Activated gamma-delta T cell treated with anti-CD3 and anti-CD28 coated beads, Interleukin-2, amount 50 U/mL, for 16 hours (primary cell): ENCODE results near the gene RTKN2.
"Not testable (repeated sequence)": the region's sequence is repeated elsewhere in the genome, so short reads cannot be mapped to it uniquely, and the experiment has no call there.

Experiments used
- DNase-seq: peaks from one replicate; pipeline ENCODE4 v3.0.0-alpha.2; 2020; ENCODE audit warnings: low read depth

The RTKN2 gene

GRCh38 chr10:62268399-62269114, at the start of gene RTKN2:
TSS of gene RTKN2 (minus strand) at chr10:62268844. CDS start at chr10:62268610, 234 bp downstream.
- DNase-seq, result peak; percentile 45

- DNase-seq, result no peak
These were observed 48.6 kb upstream of the RTKN2 start for GRCh38 chr10:62317257-62317656.

DNA sequence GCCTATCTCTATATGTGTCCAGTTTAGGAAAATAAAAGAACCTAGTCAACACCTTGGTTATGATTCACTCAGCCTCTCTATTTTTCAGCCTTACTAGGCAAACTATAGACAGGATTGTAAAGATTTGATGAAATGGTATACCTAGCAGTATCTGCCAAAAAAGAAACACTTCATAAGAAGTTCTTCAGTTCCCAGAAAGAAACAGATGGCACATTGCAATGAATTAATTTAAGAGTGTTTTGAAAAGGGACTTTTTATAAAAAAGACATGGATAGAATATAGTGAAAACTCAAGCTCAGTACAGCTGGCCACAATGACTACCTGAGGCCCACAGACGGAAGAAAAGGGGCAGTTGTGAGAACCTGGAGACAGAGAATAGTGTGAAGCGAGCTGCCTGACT, 40.6 kb upstream of the RTKN2 start:
- DNase-seq, result no peak

DNA sequence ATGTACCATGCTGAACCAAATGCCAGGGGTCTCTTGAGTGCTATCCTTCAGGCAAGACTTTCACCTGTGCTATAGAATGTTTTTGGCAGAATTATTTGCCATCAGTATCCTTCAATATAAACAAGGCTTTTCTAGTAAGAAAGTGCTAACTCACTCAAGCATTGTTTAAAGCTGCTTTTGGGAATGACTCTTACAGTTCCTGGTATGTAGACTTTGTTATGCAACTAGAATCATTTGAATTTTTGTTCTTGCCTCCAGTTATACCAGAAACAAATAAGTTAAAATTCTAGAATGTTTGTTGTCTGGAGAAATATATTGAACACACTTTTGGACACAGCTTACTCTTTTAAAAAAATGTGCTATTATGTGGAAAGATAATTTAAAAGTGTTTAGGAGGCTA, 39.5 kb upstream of the RTKN2 start:
- no peak for DNase-seq

- DNase-seq, result no peak
These were observed 39.0 kb upstream of the RTKN2 start for GRCh38 chr10:62307635-62308034.

DNA sequence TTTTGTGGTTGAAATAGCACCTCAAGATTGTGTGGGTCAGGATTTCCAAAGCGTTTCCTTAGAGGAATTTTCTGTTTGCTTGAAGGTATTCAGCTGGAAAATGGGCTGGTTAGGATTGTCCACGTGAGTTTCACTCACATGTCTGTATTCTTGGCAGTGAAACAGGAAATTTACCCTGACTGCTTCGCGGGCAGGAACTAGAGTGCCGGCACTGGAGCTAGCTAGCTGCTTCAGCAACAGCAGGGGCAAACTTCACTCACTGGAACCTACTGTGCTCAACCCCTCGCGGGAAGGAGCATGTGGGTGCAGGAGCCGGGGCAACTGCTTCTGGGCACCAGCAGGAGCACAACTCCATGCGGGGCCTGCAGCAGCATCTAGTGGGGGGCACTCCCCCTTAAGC, 38.0 kb upstream of the RTKN2 start:
- no peak for DNase-seq

- no peak for DNase-seq
These were observed 37.2 kb upstream of the RTKN2 start for GRCh38 chr10:62305813-62306212.

GRCh38 chr10:62303922-62304321, 35.3 kb upstream of the RTKN2 start:
- no peak for DNase-seq

DNA sequence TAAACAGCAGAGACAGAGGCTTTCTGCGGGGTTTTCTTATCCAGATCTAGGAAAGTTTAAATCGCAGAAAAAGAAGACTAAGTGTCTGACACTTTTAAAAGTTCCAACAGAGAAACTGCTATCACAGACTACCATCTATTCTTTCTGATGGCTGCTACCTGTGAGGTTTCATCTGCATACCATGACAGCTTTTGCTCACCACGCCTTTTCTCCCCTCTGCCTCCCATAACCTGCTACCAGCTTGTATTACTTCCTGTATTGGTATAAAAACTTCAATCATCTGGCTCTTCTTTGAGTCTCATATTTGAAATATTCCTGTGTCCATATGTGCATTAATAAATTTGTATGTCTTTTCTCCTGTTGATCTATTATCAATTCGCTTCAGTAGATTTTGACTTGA, 34.1 kb upstream of the RTKN2 start:
- DNase-seq, result no peak

DNA sequence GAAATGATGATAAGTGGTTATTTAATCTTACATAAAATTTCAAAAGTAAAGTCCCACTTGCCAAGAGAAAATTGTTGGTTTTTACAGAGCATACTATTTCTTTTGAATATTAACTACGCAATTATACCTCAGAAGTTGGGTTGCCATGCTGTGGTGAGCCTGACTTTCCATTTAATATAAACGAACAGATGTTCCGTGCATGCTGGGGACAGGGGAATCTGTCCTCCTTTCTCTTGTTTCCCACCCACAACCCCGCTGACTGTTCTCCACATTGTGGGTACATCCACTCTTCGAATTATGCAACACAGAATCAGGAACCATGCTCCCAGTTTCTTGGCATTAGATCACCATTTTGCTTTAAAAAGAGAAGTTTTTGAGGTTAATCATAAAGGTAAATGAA, 29.2 kb upstream of the RTKN2 start:
- no peak for DNase-seq

DNA sequence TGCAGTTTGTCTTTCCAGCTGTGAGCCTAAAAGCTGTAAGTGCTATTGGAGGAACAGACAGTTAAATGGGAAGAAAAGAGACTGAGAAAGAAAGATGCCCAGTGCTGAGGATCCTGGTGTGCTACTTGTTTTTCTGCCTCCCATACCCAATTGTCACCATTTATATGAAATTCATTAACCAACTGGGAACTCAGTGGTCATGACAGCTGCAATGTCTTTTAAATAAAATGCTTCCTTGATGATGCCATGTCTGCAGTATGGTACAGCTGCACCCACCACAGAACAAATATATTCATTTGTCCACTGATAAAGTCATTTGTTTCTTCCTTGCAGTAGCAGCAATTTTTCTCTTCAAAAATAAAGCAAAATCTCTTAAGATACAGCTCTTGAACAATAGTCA, 15.6 kb upstream of the RTKN2 start:
- no peak for DNase-seq

DNA sequence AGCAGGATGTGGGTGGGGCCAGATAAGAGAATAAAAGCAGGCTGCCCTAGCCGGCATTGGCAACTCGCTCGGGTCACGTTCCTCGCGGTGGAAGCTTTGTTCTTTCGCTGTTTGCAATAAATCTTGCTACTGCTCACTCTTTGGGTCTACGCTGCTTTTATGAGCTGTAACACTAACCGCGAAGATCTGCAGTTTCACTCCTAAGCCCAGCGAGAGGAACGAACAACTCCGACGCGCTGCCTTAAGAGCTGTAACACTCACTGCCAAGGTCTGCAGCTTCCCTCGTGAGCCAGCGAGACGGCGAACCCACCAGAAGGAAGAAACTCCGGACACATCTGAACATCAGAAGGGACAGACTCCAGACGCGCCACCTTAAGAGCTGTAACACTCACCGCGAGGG, 12.7 kb upstream of the RTKN2 start:
- DNase-seq, result not testable (repeated sequence)

- not testable (repeated sequence) for DNase-seq
These were observed 11.7 kb upstream of the RTKN2 start for GRCh38 chr10:62280392-62280791.

- no peak for DNase-seq
These were observed 9.8 kb upstream of the RTKN2 start for GRCh38 chr10:62278441-62278910.

- no peak for DNase-seq
These were observed 9.3 kb upstream of the RTKN2 start for GRCh38 chr10:62277971-62278370.

- DNase-seq, result no peak
These were observed 1.4 kb upstream of the RTKN2 start for GRCh38 chr10:62270020-62270419.

GRCh38 chr10:62268027-62268398, 631 bp downstream of the RTKN2 start:
- DNase-seq, result no peak

DNA sequence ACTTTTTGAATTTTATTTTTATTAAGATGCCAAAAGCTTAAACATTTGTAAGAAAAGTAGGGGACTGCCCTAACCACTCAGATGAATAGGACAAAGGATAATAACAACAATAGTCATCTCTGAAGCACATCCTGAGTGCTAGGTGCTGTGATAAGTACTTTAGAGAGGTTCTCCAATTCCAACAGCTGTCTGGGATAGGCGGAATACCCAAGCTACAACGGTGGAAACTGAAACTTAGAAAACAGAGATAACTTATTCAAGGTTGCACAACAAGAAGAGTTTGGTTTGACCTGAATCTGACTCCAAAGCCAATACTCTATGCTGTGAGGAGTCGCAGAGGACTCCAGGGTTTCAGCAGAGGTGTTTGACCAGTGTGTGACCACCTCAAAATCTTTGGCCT, 2.0 kb downstream of the RTKN2 start:
- no peak for DNase-seq

DNA sequence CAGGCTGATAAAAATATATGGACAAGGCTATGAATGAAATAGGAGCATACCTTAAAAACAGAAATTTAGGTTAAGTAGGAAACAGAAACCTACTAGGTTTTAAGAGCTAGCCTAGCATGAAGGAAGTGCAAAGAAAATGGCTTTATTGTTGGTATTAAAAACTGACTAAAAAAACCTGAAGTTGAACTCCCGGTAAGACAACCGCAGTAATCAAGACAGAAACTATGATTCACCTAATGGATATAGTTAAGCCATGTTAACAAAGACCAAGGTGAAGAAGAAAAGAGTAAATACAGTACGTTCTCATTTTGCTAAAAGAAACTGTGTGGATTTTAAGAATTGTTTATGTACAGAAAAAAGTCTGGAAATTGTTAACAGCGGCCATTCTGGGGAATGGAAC, 2.5 kb downstream of the RTKN2 start:
- DNase-seq, result no peak

DNA sequence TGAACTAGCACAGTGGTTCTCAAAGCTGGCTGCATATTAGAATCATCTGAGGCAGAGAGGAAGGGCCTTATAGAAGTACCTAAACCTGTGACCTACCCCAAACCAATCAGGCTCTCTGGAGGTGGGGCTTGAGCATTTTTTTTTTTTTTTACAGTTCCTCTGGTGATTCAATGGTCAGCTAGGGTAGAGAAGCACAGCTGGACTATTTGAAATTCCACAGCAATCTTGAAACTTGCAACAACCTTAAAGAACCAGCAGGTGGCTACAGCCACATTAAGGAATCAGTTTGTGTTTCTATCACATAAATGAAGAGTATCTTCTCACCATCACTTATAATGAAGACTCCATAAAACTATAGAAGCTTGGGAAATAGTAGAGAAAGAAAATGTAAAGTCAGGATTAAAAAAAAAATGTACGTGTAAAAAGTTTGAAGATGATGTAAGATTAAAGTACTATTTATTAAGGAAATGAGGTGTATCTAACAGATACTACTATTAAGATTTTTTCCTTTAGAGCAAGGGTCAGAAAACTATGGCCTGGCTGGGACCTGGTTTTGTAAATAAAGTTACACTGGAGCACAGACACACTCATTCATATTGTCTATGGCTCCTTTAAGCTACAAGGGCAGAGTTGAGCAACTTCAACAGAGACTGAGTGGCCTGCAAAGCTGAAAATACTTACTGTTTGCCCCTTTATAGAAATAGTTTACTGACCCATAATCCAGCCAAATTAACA, 3.8 kb downstream of the RTKN2 start:
- DNase-seq, result no peak

GRCh38 chr10:62264126-62264525, 4.5 kb downstream of the RTKN2 start:
- DNase-seq, result no peak

DNA sequence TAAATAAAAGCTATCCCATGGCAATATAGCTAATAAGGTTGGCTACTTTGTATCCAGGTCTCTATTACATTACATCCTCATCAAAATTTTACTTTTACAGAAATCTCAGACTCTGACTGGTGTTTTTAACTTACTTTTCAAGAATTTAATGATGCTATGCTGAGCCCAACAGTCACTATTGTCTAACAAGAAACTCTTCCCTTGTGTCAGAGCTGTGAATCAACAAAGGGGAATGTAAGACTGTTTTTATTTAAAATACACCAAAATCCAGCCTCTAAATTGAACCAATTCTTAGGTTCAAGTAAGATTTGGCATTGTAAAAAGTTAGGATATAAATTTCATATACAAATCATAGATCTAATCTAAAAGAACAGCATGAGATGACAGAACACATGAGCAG, 7.0 kb downstream of the RTKN2 start:
- no peak for DNase-seq

DNA sequence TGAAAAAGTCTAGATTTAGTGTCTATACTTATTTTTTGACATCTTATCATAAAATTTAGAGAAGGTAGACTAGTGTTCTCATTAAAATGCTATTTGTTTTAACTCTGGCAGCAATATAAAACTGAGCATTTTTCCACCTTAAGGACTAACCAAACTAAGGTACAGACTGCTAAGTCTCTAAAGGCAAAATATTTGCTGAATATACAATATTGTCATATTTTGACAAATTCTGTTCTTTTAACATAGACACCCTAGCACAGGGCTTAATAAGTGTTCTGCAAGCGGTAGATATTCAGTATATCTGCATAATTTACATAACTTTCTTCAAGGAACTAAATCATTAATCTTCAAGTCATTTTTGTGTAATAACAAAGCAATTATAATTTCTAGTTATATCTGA, 8.6 kb downstream of the RTKN2 start:
- DNase-seq, result no peak

GRCh38 chr10:62259456-62259855, 9.2 kb downstream of the RTKN2 start:
- DNase-seq, result no peak
